Fibroblast of the aortic adventitia (primary cell): ENCODE data around the gene HOXA6. TPM values are rescaled to one million over a fixed set of nuclear protein-coding genes. Genes with fewer than 3 reads are reported as not detected.
A peak's percentile ranks its signal among the peaks of the same experiment; 100 is the strongest.

Experiments
- DNase-seq: peaks from one replicate; pipeline ENCODE4 v3.0.0-alpha.2; 2010; ENCODE audit warnings: low read depth
- H3K4me3 ChIP-seq: 2 replicates; pipeline ENCODE4 v1.5.1; 2011; ENCODE audit warnings: low read depth, mild to moderate bottlenecking, control low read depth, low read length, moderate library complexity
- total RNA-seq: library from RNA; depleted of rRNA; stranded (reverse); fragments of >200 nt; gene quantifications from 2 replicates; pipeline ENCODE4 v1.2.3, GENCODE V29; 2012; ENCODE audit warnings: low replicate concordance
- TF ChIP-seq, protein P1 (sequence below): IDR thresholded peaks from 2 replicates; pipeline ENCODE4 v1.5.1; 2011; ENCODE audit warnings: mild to moderate bottlenecking, low read length, control low read depth, inconsistent platforms; ENCODE audit not compliant: insufficient read depth

Gene HOXA6
- total RNA-seq, 1 donor: not detected

- TF ChIP-seq, protein P1, sequence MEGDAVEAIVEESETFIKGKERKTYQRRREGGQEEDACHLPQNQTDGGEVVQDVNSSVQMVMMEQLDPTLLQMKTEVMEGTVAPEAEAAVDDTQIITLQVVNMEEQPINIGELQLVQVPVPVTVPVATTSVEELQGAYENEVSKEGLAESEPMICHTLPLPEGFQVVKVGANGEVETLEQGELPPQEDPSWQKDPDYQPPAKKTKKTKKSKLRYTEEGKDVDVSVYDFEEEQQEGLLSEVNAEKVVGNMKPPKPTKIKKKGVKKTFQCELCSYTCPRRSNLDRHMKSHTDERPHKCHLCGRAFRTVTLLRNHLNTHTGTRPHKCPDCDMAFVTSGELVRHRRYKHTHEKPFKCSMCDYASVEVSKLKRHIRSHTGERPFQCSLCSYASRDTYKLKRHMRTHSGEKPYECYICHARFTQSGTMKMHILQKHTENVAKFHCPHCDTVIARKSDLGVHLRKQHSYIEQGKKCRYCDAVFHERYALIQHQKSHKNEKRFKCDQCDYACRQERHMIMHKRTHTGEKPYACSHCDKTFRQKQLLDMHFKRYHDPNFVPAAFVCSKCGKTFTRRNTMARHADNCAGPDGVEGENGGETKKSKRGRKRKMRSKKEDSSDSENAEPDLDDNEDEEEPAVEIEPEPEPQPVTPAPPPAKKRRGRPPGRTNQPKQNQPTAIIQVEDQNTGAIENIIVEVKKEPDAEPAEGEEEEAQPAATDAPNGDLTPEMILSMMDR: peak; percentile 83
- DNase-seq: peak; percentile 52
- H3K4me3 ChIP-seq: peak overlapping the region; percentile 17
These were observed 32.2 kb upstream of the HOXA6 start for GRCh38 chr7:27179503-27180430.

- no peak overlapping the region for H3K4me3 ChIP-seq
- TF ChIP-seq, protein P1: no peak
- no peak for DNase-seq
These were observed 31.5 kb upstream of the HOXA6 start for GRCh38 chr7:27179030-27179429.

DNA sequence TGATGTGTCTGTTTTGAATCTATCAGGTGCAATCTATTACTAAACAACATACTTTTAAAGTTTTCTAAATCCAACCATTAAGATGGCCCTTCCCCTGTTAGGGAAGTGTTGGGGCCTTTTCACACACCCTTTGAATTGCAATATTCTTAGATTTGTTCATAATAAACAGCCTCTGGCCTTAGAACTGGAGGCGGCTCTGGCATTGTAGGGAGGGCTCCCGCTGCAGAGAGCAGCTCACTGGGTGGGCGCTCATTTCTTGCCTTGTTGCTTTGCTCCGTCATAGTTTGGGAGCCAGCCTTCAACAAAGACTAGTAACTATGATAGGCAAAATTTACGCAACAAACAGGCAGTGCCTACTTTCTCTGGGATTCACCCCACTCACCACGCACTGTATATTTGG lies 30.8 kb upstream of the HOXA6 start:
- TF ChIP-seq, protein P1: no peak
- no peak overlapping the region for H3K4me3 ChIP-seq
- DNase-seq: no peak

- no peak overlapping the region for H3K4me3 ChIP-seq
- TF ChIP-seq, protein P1: no peak
- no peak for DNase-seq
These were observed 30.3 kb upstream of the HOXA6 start for GRCh38 chr7:27177795-27178320.

DNA sequence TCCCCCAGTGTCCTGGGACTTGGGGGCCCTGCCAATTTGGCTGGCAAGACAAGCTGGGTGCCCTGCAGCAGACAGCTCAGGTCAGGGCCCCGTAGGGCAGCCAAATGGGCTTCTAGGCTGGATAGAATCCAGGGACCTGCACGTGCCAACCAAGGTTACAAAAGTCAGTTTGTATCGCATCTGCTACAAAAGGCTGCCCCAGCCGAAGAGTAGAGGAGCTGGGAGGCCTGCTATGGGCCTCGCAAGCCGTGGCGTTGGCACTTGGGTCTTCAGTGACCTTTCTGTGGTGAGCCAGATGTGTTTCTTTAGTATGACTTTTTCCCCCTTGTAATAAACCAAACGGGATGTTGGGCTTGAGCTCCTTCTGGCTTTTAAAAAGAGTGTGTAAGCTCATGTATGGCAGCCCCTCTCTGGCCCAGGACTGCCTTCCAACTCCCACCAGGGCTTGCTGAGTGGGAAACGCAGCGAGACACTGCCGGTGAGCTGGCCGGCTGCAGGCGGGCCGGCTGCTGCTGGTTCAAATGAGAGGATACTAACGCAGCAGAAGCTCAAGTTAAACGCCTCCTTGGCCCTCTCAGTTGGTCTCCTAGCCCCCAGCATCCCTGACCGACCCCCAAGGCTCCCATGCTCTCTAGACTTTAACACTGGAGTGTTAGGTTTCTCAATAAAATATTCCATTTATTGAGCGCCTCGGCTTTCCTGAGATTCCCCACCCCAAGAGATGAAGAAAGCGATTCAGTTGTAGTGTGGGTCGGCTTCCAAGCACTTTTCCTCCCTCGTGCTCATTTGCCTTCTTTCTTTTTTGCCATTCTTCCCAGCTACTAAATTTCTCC lies 29.6 kb upstream of the HOXA6 start:
- no peak for DNase-seq
- TF ChIP-seq, protein P1: no peak
- no peak overlapping the region for H3K4me3 ChIP-seq

GRCh38 chr7:27176524-27176845 lies 28.9 kb upstream of the HOXA6 start:
- H3K4me3 ChIP-seq: no peak overlapping the region
- no peak for DNase-seq
- TF ChIP-seq, protein P1: no peak
